Measurements from ENCODE around the gene AZGP1.

Gene AZGP1

DNA sequence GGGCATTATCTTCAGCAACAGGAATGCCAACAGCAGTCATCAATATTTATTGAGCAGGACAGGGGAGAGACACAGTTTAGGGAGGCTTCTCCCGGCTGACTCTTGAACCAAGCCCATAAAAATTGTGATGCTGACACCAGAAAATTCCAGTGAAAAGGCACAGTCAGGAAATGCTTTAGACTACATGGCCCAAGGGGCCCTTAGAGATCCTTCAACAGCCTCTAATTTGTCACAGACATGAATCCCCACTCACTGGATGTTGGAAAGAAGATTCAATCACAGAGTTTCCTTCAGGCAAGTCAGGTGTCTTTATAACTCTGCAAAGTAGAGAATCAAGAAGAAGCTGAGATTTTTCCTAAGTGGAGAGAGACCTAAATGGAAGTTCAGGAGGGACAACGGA is 47.6 kb downstream of the AZGP1 start:
- DNase-seq (no peak), ATAC-seq (replicated peaks) (no peak)
- peaks cover 54 to 64% of the 10 kb centered on the region in 2 donors for H3K27me3 Mint-ChIP-seq
- no peaks in the 10 kb centered on the region for H3K9me3 Mint-ChIP-seq
- peaks cover 10 to 12% of the 10 kb centered on the region in 2 donors for H3K4me1 Mint-ChIP-seq (ENCODE audit: low read depth in 2 of 2)
- no peaks in the 10 kb centered on the region for H3K36me3 Mint-ChIP-seq (ENCODE audit: insufficient read depth)
- peak overlapping the region in 1 of 2 donors; percentile 52 for H3K4me3 Mint-ChIP-seq
- no peak overlapping the region for H3K27ac Mint-ChIP-seq

DNA sequence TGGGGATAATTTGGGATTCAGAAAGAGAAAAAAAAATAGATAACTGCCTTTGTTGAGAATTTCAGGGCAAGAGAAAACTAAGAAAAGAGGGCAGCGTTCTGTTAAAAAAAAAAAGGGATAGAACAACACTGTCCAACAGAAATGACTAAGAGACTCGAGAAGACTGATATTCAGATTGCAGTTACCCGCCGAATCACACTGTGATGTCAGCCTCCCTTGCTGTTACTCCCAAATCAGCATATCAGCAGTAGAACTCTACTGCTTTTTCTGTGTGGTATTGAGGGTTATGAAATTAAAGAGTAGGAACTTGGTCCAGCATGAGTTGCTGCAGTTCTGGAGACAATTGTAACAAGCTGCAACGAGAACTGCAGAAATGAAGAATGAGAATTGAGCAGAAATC is 48.3 kb downstream of the AZGP1 start:
- Mint-ChIP-seq H3K4me1 (ENCODE audit: low read depth in 2 of 2) (peaks cover 10 to 12% of the 10 kb centered on the region in 2 donors), H3K27ac (no peak overlapping the region), H3K9me3 (no peaks in the 10 kb centered on the region), H3K27me3 (peaks cover 53 to 57% of the 10 kb centered on the region in 2 donors), H3K4me3 (no peak overlapping the region), H3K36me3 (ENCODE audit: insufficient read depth) (no peaks in the 10 kb centered on the region)
- DNase-seq (no peak), ATAC-seq (replicated peaks) (no peak)

GRCh38 chr7:99926321-99926720 is 49.5 kb downstream of the AZGP1 start:
- H3K4me1 Mint-ChIP-seq (ENCODE audit: low read depth in 2 of 2) = peaks cover 10 to 12% of the 10 kb centered on the region in 2 donors
- H3K9me3 Mint-ChIP-seq = no peaks in the 10 kb centered on the region
- H3K36me3 Mint-ChIP-seq (ENCODE audit: insufficient read depth) = no peaks in the 10 kb centered on the region
- peaks cover 46 to 50% of the 10 kb centered on the region in 2 donors for H3K27me3 Mint-ChIP-seq
- DNase-seq (no peak), ATAC-seq (replicated peaks) (no peak)
- H3K27ac Mint-ChIP-seq = no peak overlapping the region
- no peak overlapping the region for H3K4me3 Mint-ChIP-seq

GRCh38 chr7:99923200-99923599 is 52.6 kb downstream of the AZGP1 start:
- Mint-ChIP-seq H3K27ac (no peak overlapping the region), H3K27me3 (peaks cover 24 to 28% of the 10 kb centered on the region in 2 donors), H3K9me3 (no peaks in the 10 kb centered on the region), H3K36me3 (ENCODE audit: insufficient read depth) (peaks cover 8% of the 10 kb centered on the region), H3K4me3 (no peak overlapping the region), H3K4me1 (ENCODE audit: low read depth in 2 of 2) (peaks cover 8 to 10% of the 10 kb centered on the region in 2 donors)
- DNase-seq (no peak), ATAC-seq (replicated peaks) (no peak)

GRCh38 chr7:99920149-99920548 is 55.7 kb downstream of the AZGP1 start:
- peaks cover 32 to 35% of the 10 kb centered on the region in 2 donors for H3K4me1 Mint-ChIP-seq (ENCODE audit: low read depth in 2 of 2)
- no peak for DNase-seq
- peak overlapping the region; percentile 87 to 95 for H3K4me3 Mint-ChIP-seq
- no peak for ATAC-seq (replicated peaks)
- H3K36me3 Mint-ChIP-seq (ENCODE audit: insufficient read depth) = peaks cover 11% of the 10 kb centered on the region
- peak overlapping the region; percentile 95 to 97 for H3K27ac Mint-ChIP-seq
- H3K27me3 Mint-ChIP-seq = peaks cover 0 to 5% of the 10 kb centered on the region in 2 donors
- no peaks in the 10 kb centered on the region for H3K9me3 Mint-ChIP-seq

GRCh38 chr7:99919814-99920112 is 56.1 kb downstream of the AZGP1 start:
- Mint-ChIP-seq H3K4me1 (ENCODE audit: low read depth in 2 of 2) (peaks cover 36 to 38% of the 10 kb centered on the region in 2 donors), H3K9me3 (no peaks in the 10 kb centered on the region), H3K36me3 (ENCODE audit: insufficient read depth) (peaks cover 11% of the 10 kb centered on the region), H3K27ac (peak overlapping the region; percentile 95 to 97), H3K27me3 (peaks cover 0 to 2% of the 10 kb centered on the region in 2 donors), H3K4me3 (peak overlapping the region; percentile 87 to 95)
- DNase-seq (no peak), ATAC-seq (replicated peaks) (no peak)

GRCh38 chr7:99918959-99919813 is 56.6 kb downstream of the AZGP1 start, which contains the start of gene TRIM4:
Gene TRIM4, minus strand, starts transcription at chr7:99919530. Its CDS starts 129 bp downstream, at chr7:99919401.
- peak within 1 kb of the TSS; percentile 87 to 95 for H3K4me3 Mint-ChIP-seq
- no peaks in the 10 kb centered on the region for H3K9me3 Mint-ChIP-seq
- peaks cover 11% of the 10 kb centered on the region for H3K36me3 Mint-ChIP-seq (ENCODE audit: insufficient read depth)
- H3K27me3 Mint-ChIP-seq = no peaks in the 10 kb centered on the region
- peak within 1 kb of the TSS; percentile 95 to 97 for H3K27ac Mint-ChIP-seq
- ATAC-seq (replicated peaks) (peak; percentile 96), DNase-seq (peak; percentile 84)
- H3K4me1 Mint-ChIP-seq (ENCODE audit: low read depth in 2 of 2) = peaks cover 42 to 44% of the 10 kb centered on the region in 2 donors

All from effector memory CD8-positive, alpha-beta T cell (primary cell).